HG03196 (cell line): ENCODE measurements around the gene C1QTNF9.
"Not testable (repeated sequence)": the region's sequence is repeated elsewhere in the genome, so short reads cannot be mapped to it uniquely, and the experiment has no call there.

Source experiments
- ATAC-seq: cut with Tn5 transposase; IDR thresholded peaks from one replicate; pipeline ENCODE4 v1.9.1; 2021; ENCODE audit not compliant: unreplicated experiment

The C1QTNF9 gene

GRCh38 chr13:24281188-24282008, 28.0 kb upstream of the C1QTNF9 start:
- ATAC-seq: no peak

- no peak for ATAC-seq
These were observed 27.1 kb upstream of the C1QTNF9 start for GRCh38 chr13:24282256-24282655.

GRCh38 chr13:24284889-24285565, 24.4 kb upstream of the C1QTNF9 start:
- no peak for ATAC-seq

- no peak for ATAC-seq
These were observed 22.8 kb upstream of the C1QTNF9 start for GRCh38 chr13:24286624-24287023.

- no peak for ATAC-seq
These were observed 21.6 kb upstream of the C1QTNF9 start for GRCh38 chr13:24287748-24288287.

GRCh38 chr13:24288870-24289269, 20.5 kb upstream of the C1QTNF9 start:
- ATAC-seq: no peak

GRCh38 chr13:24290280-24290932, 19.0 kb upstream of the C1QTNF9 start:
- ATAC-seq: no peak

GRCh38 chr13:24292481-24292880, 16.9 kb upstream of the C1QTNF9 start:
- no peak for ATAC-seq

- no peak for ATAC-seq
These were observed 15.6 kb upstream of the C1QTNF9 start for GRCh38 chr13:24293746-24294145.

GRCh38 chr13:24299488-24300114, 9.8 kb upstream of the C1QTNF9 start:
- ATAC-seq: no peak

- ATAC-seq: no peak
These were observed 7.9 kb upstream of the C1QTNF9 start for GRCh38 chr13:24301434-24301833.

- ATAC-seq: no peak
These were observed 7.5 kb upstream of the C1QTNF9 start for GRCh38 chr13:24301911-24302310.

GRCh38 chr13:24304620-24305019, 4.8 kb upstream of the C1QTNF9 start:
- no peak for ATAC-seq

- no peak for ATAC-seq
These were observed 2.7 kb upstream of the C1QTNF9 start for GRCh38 chr13:24306632-24307031.

- ATAC-seq: no peak
These were observed 1.9 kb upstream of the C1QTNF9 start for GRCh38 chr13:24307211-24308067.

- no peak for ATAC-seq
These were observed 1.3 kb upstream of the C1QTNF9 start for GRCh38 chr13:24308068-24308445.

- no peak for ATAC-seq
These were observed 826 bp upstream of the C1QTNF9 start for GRCh38 chr13:24308488-24309020.

- ATAC-seq: no peak
These were observed 4.1 kb downstream of the C1QTNF9 start for GRCh38 chr13:24313439-24313838.

GRCh38 chr13:24317835-24318234, 8.5 kb downstream of the C1QTNF9 start:
- ATAC-seq: not testable (repeated sequence)

- ATAC-seq: not testable (repeated sequence)
These were observed 9.5 kb downstream of the C1QTNF9 start for GRCh38 chr13:24318878-24319277.
